ENCODE results near the gene TBC1D2.

The TBC1D2 gene

GRCh38 chr9:98255578-98256296 is at the start of gene TBC1D2:
Gene TBC1D2 (minus strand): TSS chr9:98255649. CDS start chr9:98255541, 108 bp downstream.
- DNase-seq (ENCODE audit: low spot score in 2 of 2) = peak; percentile 98 to 99
- peaks cover 2% of the 10 kb centered on the region for H3K36me3 Mint-ChIP-seq
- H3K27me3 Mint-ChIP-seq = no peaks in the 10 kb centered on the region
- H3K9me3 Mint-ChIP-seq = no peaks in the 10 kb centered on the region
- H3K4me3 Mint-ChIP-seq = peak within 1 kb of the TSS; percentile 90
- peak within 1 kb of the TSS; percentile 85 for H3K27ac Mint-ChIP-seq
- peak; percentile 85 for ATAC-seq (ENCODE audit: low read depth)
- peaks cover 16% of the 10 kb centered on the region for H3K4me1 Mint-ChIP-seq

GRCh38 chr9:98304381-98304780 is 48.9 kb upstream of the TBC1D2 start:
- H3K4me3 Mint-ChIP-seq = no peak overlapping the region

GRCh38 chr9:98303633-98304125 is 48.2 kb upstream of the TBC1D2 start:
- DNase-seq (ENCODE audit: low spot score in 2 of 2) (no peak), ATAC-seq (ENCODE audit: low read depth) (no peak)
- H3K36me3 Mint-ChIP-seq = no peaks in the 10 kb centered on the region
- no peaks in the 10 kb centered on the region for H3K4me1 Mint-ChIP-seq
- no peaks in the 10 kb centered on the region for H3K9me3 Mint-ChIP-seq
- peaks cover 3% of the 10 kb centered on the region for H3K27me3 Mint-ChIP-seq
- no peak overlapping the region for H3K27ac Mint-ChIP-seq
- H3K4me3 Mint-ChIP-seq = no peak overlapping the region

More at GRCh38 chr9:98304381-98304780, 48.9 kb upstream of the TBC1D2 start:
- DNase-seq (ENCODE audit: low spot score in 2 of 2) = no peak
- no peak for ATAC-seq (ENCODE audit: low read depth)
- no peak overlapping the region for H3K27ac Mint-ChIP-seq
- H3K4me1 Mint-ChIP-seq = no peaks in the 10 kb centered on the region
- H3K36me3 Mint-ChIP-seq = no peaks in the 10 kb centered on the region
- peaks cover 2% of the 10 kb centered on the region for H3K27me3 Mint-ChIP-seq
- no peaks in the 10 kb centered on the region for H3K9me3 Mint-ChIP-seq

- Mint-ChIP-seq H3K4me3 (no peak overlapping the region), H3K27me3 (peaks cover 2% of the 10 kb centered on the region)
- no peak for ATAC-seq (ENCODE audit: low read depth)
Measured at GRCh38 chr9:98302938-98303632, 47.6 kb upstream of the TBC1D2 start.

GRCh38 chr9:98302150-98302549 is 46.7 kb upstream of the TBC1D2 start:
- Mint-ChIP-seq H3K36me3 (no peaks in the 10 kb centered on the region), H3K27me3 (peaks cover 2% of the 10 kb centered on the region)

More at GRCh38 chr9:98302938-98303632, 47.6 kb upstream of the TBC1D2 start:
- no peak for DNase-seq (ENCODE audit: low spot score in 2 of 2)
- Mint-ChIP-seq H3K9me3 (no peaks in the 10 kb centered on the region), H3K27ac (no peak overlapping the region), H3K36me3 (no peaks in the 10 kb centered on the region), H3K4me1 (no peaks in the 10 kb centered on the region)

GRCh38 chr9:98300611-98301010 is 45.2 kb upstream of the TBC1D2 start:
- no peak for ATAC-seq (ENCODE audit: low read depth)
- H3K36me3 Mint-ChIP-seq = no peaks in the 10 kb centered on the region

More at GRCh38 chr9:98302150-98302549, 46.7 kb upstream of the TBC1D2 start:
- no peaks in the 10 kb centered on the region for H3K9me3 Mint-ChIP-seq
- DNase-seq (ENCODE audit: low spot score in 2 of 2) (no peak), ATAC-seq (ENCODE audit: low read depth) (no peak)
- H3K4me1 Mint-ChIP-seq = no peaks in the 10 kb centered on the region
- H3K27ac Mint-ChIP-seq = no peak overlapping the region
- no peak overlapping the region for H3K4me3 Mint-ChIP-seq

GRCh38 chr9:98298476-98298875 is 43.0 kb upstream of the TBC1D2 start:
- DNase-seq (ENCODE audit: low spot score in 2 of 2) (no peak), ATAC-seq (ENCODE audit: low read depth) (no peak)
- Mint-ChIP-seq H3K9me3 (no peaks in the 10 kb centered on the region), H3K4me3 (no peak overlapping the region), H3K4me1 (no peaks in the 10 kb centered on the region), H3K36me3 (no peaks in the 10 kb centered on the region), H3K27ac (no peak overlapping the region), H3K27me3 (peaks cover 6% of the 10 kb centered on the region)

More at GRCh38 chr9:98300611-98301010, 45.2 kb upstream of the TBC1D2 start:
- Mint-ChIP-seq H3K4me1 (no peaks in the 10 kb centered on the region), H3K27ac (no peak overlapping the region), H3K9me3 (no peaks in the 10 kb centered on the region), H3K4me3 (no peak overlapping the region), H3K27me3 (peaks cover 4% of the 10 kb centered on the region)
- no peak for DNase-seq (ENCODE audit: low spot score in 2 of 2)

- DNase-seq (ENCODE audit: low spot score in 2 of 2) = no peak
- no peaks in the 10 kb centered on the region for H3K9me3 Mint-ChIP-seq
- peaks cover 7% of the 10 kb centered on the region for H3K27me3 Mint-ChIP-seq
- no peak for ATAC-seq (ENCODE audit: low read depth)
- no peaks in the 10 kb centered on the region for H3K36me3 Mint-ChIP-seq
- no peak overlapping the region for H3K4me3 Mint-ChIP-seq
- H3K27ac Mint-ChIP-seq = no peak overlapping the region
- H3K4me1 Mint-ChIP-seq = no peaks in the 10 kb centered on the region
Measured at GRCh38 chr9:98295824-98296223, 40.4 kb upstream of the TBC1D2 start.

- H3K4me3 Mint-ChIP-seq = no peak overlapping the region
- DNase-seq (ENCODE audit: low spot score in 2 of 2) = no peak
Measured at GRCh38 chr9:98291820-98292219, 36.4 kb upstream of the TBC1D2 start.

GRCh38 chr9:98290411-98290810 is 35.0 kb upstream of the TBC1D2 start:
- no peaks in the 10 kb centered on the region for H3K36me3 Mint-ChIP-seq
- DNase-seq (ENCODE audit: low spot score in 2 of 2) = no peak
- no peaks in the 10 kb centered on the region for H3K4me1 Mint-ChIP-seq
- H3K27ac Mint-ChIP-seq = no peak overlapping the region
- H3K4me3 Mint-ChIP-seq = no peak overlapping the region
- ATAC-seq (ENCODE audit: low read depth) = no peak
- no peaks in the 10 kb centered on the region for H3K9me3 Mint-ChIP-seq
- H3K27me3 Mint-ChIP-seq = peaks cover 9% of the 10 kb centered on the region

More at GRCh38 chr9:98291820-98292219, 36.4 kb upstream of the TBC1D2 start:
- H3K36me3 Mint-ChIP-seq = no peaks in the 10 kb centered on the region
- ATAC-seq (ENCODE audit: low read depth) = no peak
- no peaks in the 10 kb centered on the region for H3K4me1 Mint-ChIP-seq
- H3K9me3 Mint-ChIP-seq = no peaks in the 10 kb centered on the region
- no peak overlapping the region for H3K27ac Mint-ChIP-seq
- H3K27me3 Mint-ChIP-seq = peaks cover 11% of the 10 kb centered on the region

- DNase-seq (ENCODE audit: low spot score in 2 of 2) (no peak), ATAC-seq (ENCODE audit: low read depth) (no peak)
- Mint-ChIP-seq H3K9me3 (no peaks in the 10 kb centered on the region), H3K27ac (no peak overlapping the region), H3K4me3 (no peak overlapping the region), H3K4me1 (no peaks in the 10 kb centered on the region), H3K36me3 (no peaks in the 10 kb centered on the region), H3K27me3 (peaks cover 7% of the 10 kb centered on the region)
Measured at GRCh38 chr9:98289614-98290201, 34.3 kb upstream of the TBC1D2 start.

- Mint-ChIP-seq H3K4me3 (no peak overlapping the region), H3K36me3 (no peaks in the 10 kb centered on the region), H3K27ac (no peak overlapping the region), H3K4me1 (no peaks in the 10 kb centered on the region), H3K27me3 (peaks cover 7% of the 10 kb centered on the region), H3K9me3 (no peaks in the 10 kb centered on the region)
- DNase-seq (ENCODE audit: low spot score in 2 of 2) (no peak), ATAC-seq (ENCODE audit: low read depth) (no peak)
Measured at GRCh38 chr9:98288881-98289280, 33.4 kb upstream of the TBC1D2 start.

GRCh38 chr9:98287384-98287783 is 31.9 kb upstream of the TBC1D2 start:
- H3K27me3 Mint-ChIP-seq = peaks cover 9% of the 10 kb centered on the region
- ATAC-seq (ENCODE audit: low read depth) = no peak
- H3K4me1 Mint-ChIP-seq = no peaks in the 10 kb centered on the region
- H3K27ac Mint-ChIP-seq = no peak overlapping the region
- H3K4me3 Mint-ChIP-seq = no peak overlapping the region
- DNase-seq (ENCODE audit: low spot score in 2 of 2) = no peak
- H3K36me3 Mint-ChIP-seq = no peaks in the 10 kb centered on the region
- H3K9me3 Mint-ChIP-seq = no peaks in the 10 kb centered on the region

- Mint-ChIP-seq H3K36me3 (no peaks in the 10 kb centered on the region), H3K4me3 (no peak overlapping the region), H3K27ac (no peak overlapping the region), H3K4me1 (no peaks in the 10 kb centered on the region), H3K27me3 (peaks cover 13% of the 10 kb centered on the region), H3K9me3 (no peaks in the 10 kb centered on the region)
- no peak for ATAC-seq (ENCODE audit: low read depth)
- no peak for DNase-seq (ENCODE audit: low spot score in 2 of 2)
Measured at GRCh38 chr9:98285446-98285845, 30.0 kb upstream of the TBC1D2 start.

Measured in memory B cell (primary cell).